Suprapubic skin (tissue), 3 donors: ENCODE results near the gene KPNA3.

Experiments used
- CTCF ChIP-seq, 2 donors: fragments of 200-600 bp in 1 of 2; fragments of 450-650 bp in 1 of 2; sonication (generic) in 1 of 2; IDR thresholded peaks; one replicate each; pipeline ENCODE4 v1.5.1; 2016 to 2019; ENCODE audit warnings: antibody characterized with exemption in 2 of 2, mild to moderate bottlenecking in 1 of 2, moderate library complexity in 1 of 2
- POLR2A ChIP-seq, 2 donors: fragments of 450-650 bp; IDR thresholded peaks; one replicate each; pipeline ENCODE4 v1.6.1; 2017; ENCODE audit warnings: antibody characterized with exemption in 2 of 2, mild to moderate bottlenecking in 2 of 2, moderate library complexity in 2 of 2

- TF ChIP-seq CTCF (IDR thresholded peaks at IDR 0.05) (no peak), POLR2A (IDR thresholded peaks at IDR 0.05) (no peak)
Measured at GRCh38 chr13:49733181-49733951, 59.1 kb downstream of the KPNA3 start.
